COR-L47 (cell line): Measurements from ENCODE around the gene TPSG1.
"Not testable (repeated sequence)": the region's sequence is repeated elsewhere in the genome, so short reads cannot be mapped to it uniquely, and the experiment has no call there.

Experiments
- DNase-seq: peaks from one replicate; lab custom pipeline; 2025; lab: John Stamatoyannopoulos, UW

The TPSG1 gene

GRCh38 chr16:1256874-1257322 is 31.8 kb upstream of the TPSG1 start:
- DNase-seq, result no peak

- not testable (repeated sequence) for DNase-seq
These were observed 31.3 kb upstream of the TPSG1 start for GRCh38 chr16:1256296-1256873.

GRCh38 chr16:1255276-1256122 is 30.4 kb upstream of the TPSG1 start, which contains the start of gene TPSD1:
TPSD1 (plus strand) TSS chr16:1256069; CDS start chr16:1256281, 212 bp downstream.
- not testable (repeated sequence) for DNase-seq

DNA sequence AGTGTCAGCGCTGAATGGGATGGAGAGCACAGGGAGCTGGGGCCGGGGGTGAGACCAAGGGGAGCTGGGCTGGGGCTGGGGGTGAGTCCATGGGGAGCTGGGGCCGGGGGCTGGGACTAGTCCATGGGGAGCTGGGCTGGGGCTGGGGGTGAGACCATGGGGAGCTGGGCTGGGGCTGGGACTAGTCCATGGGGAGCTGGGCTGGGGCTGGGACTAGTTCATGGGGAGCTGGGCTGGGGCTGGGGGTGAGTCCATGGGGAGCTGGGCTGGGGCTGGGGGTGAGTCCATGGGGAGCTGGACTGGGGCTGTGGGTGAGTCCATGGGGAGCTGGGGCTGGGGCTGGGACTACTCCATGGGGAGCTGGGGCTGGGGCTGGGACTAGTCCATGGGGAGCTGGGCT is 29.8 kb upstream of the TPSG1 start:
- DNase-seq, result not testable (repeated sequence)

GRCh38 chr16:1253701-1254364 is 28.8 kb upstream of the TPSG1 start:
- DNase-seq, result not testable (repeated sequence)

DNA sequence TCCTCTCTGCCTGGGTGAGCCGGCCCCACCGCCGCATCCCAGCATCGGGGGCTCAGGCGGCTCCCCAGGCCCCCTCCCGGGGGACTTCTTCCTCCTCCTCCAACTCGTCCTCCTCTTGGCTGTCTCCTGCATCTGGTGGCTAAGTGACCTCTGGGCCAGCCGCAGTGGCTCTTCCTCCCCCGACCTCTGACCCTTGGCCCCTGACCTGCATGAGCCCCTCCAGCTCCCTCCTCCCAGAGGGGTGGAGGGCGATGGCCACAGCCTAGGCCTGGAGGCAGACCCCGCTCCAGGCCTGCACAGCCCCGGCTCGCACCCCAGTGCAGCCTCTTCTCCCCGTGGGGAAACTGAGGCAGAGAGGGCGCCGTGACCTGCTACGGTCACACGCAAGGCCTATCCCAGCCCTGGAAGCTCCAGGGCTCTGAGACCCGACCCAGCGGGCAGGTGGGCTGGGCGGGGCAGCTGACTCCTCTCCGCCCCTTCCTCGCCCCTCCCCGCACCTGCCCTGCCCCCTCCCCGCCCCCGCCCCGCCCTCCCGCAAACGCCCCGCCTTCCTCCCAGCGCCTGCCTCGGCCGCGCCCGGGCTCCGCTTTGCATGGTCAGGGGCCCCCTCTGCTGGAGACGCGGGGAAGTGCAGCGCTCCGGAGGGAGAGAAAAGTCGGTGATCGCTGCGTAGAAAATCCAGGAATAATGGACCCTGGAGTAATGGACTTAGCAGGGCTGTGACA is 24.1 kb upstream of the TPSG1 start:
- not testable (repeated sequence) for DNase-seq

DNA sequence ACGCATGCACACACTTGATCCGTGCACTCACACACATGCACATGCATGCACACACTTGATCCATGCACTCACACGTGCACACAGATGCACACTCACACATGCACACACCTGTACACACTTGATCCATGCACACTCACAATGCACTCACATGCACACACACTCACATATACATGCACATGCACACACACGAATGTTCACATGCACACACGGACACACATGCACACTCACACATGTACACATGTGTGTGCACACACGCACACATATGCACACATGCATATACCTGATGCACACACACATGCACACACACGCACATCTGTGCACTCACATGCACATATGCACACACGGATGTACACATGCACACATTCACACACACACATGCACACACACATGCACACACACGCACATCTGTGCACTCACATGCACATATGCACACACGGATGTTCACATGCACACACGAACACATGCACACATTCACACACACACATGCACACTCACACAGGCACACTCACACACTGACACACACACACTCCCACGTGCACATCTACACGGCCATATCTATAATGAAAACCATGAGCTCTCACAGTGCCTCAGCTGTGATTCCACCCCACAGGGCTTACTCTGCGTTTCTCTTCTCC is 23.0 kb upstream of the TPSG1 start:
- DNase-seq, result not testable (repeated sequence)

GRCh38 chr16:1245452-1246020 is 20.5 kb upstream of the TPSG1 start:
- DNase-seq, result no peak

DNA sequence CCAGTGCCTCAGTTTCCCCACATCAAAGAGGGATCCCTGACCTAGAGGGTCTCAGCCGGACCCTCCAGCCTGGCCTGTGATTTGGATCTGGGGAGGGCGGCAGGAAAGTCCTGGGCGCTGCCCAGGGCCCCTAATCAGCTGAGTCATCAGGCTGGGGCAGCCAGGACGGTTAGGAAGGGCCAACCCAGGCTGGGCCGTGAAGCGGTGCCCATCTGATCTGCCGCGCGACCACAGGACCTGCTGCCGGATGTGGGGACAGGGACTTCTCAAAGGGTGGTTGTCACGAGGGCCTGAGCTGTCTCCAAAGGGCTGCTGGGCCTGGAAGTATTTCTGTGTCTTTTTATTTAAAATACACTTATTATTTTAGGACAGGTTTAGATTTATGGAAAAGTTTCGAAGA is 19.8 kb upstream of the TPSG1 start:
- no peak for DNase-seq

DNA sequence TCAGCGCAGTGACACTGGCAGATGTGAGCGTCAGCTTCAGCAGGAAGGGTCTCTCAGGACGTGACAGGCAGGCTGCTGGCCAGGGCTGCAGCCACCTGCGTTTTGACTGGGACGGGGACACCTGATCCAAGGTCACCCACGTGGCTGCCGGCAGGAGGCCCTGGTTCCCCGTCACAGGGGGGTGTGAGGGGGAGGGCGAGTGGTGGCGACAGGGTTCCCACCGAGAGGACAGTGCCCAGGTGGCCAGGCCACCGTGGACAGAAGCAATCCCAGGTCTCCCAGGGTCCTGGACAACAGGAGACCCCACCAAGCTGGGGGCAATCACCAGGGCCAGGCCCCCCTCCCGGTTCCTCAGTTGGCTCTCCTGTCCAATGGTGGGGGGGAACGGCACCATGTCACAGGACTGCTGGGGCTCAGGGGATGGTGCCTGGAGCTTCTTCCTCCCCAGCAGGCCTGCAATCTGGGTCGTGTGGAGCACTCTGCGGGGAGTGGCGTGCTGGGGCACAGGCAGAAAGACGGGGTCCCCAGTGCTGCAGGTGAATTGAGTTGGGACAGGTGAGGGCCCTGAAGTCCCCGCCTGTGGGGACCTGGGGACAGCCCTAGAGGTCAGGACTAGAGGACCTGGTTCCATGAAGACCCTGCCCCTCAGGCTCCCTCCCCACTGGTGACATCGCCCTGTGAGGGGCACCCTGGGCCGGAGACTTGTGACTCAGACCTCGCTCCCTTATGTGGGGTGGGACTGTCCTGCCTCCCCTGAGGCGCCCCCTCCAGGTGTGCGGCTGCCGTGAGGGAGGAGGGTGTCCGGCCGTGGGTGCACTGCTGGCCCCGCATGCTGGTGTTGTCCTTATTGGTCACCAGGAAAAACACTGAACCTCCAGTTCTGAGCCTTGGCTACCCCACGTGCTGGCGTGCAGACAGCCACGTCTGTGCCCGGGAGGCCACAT is 19.1 kb upstream of the TPSG1 start:
- not testable (repeated sequence) for DNase-seq

- not testable (repeated sequence) for DNase-seq
These were observed 18.3 kb upstream of the TPSG1 start for GRCh38 chr16:1243363-1243762.

GRCh38 chr16:1241081-1241480 is 16.0 kb upstream of the TPSG1 start:
- DNase-seq, result not testable (repeated sequence)

- DNase-seq, result not testable (repeated sequence)
These were observed 15.4 kb upstream of the TPSG1 start, which contains the start of gene TPSAB1 for GRCh38 chr16:1240436-1240835. TPSAB1 (plus strand) TSS chr16:1240705; CDS start chr16:1240939, 234 bp downstream.

DNA sequence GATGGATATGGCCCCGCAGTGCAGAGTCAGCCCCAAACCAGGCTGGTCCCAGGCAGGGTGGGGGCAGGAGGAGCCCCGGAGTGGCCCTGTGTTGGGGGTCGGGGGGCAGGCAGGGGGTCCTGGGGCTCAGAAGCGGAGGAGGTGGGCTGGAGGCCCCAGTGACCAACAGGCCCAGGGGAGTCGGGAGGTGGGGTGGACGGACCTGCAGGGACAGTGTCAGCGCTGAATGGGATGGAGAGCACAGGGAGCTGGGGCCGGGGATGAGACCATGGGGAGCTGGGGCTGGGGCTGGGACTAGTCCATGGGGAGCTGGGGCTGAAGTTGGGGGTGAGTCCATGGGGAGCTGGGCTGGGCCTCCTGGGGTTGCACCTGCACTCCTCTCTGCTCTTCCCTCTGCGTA is 14.5 kb upstream of the TPSG1 start:
- DNase-seq, result not testable (repeated sequence)

DNA sequence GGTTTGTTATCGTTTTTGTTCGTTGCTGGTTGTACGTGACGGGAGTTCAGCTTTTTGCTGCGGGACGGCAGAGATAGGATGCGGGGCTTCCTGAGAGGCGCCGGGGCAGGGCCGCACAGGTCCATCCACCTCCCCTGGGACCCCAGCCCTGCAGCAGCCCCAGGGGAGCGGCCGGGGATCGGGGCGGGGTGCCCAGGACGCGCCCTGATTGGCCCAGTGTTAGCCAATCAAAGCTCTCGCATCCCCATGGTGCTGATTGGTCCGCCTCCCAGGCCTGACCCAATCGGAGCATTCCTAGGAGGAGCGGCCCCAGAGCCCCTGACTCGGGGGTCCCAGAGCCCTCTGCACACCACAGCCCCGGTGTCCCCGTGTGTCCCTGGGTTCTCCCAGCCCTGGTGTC is 13.8 kb upstream of the TPSG1 start:
- not testable (repeated sequence) for DNase-seq

- no peak for DNase-seq
These were observed 12.9 kb upstream of the TPSG1 start for GRCh38 chr16:1237990-1238389.

GRCh38 chr16:1236659-1237058 is 11.6 kb upstream of the TPSG1 start:
- DNase-seq, result not testable (repeated sequence)

DNA sequence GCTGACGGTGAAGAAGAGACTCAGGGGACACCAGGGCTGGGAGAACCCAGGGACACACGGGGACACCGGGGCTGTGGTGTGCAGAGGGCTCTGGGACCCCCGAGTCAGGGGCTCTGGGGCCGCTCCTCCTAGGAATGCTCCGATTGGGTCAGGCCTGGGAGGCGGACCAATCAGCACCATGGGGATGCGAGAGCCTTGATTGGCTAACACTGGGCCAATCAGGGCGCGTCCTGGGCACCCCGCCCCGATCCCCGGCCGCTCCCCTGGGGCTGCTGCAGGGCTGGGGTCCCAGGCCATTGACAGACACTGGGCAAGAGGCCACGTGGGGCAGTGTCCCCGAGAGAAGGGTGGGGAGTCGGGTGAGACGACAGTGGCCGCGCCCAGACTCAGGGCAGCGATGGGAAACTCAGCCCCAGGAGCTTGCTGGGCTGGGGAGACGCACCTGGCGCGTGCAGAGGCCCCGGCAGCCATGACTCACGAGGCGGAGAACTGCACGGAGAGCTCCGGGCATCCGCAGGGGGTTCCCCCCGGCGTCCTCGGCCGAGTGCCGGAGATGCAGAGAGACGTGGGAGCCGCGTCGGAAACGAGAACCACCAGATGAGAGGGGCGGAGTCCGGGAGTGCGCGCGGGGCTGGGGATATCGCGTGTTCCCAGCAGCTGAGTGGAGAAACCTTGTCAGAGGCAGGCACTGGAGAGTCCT is 7.1 kb upstream of the TPSG1 start:
- not testable (repeated sequence) for DNase-seq

GRCh38 chr16:1231301-1231700 is 6.2 kb upstream of the TPSG1 start:
- DNase-seq, result not testable (repeated sequence)
